Gastroesophageal sphincter (tissue), 3 donors: Measurements from ENCODE around the gene RASSF1.
"Not testable (repeated sequence)": the region's sequence is repeated elsewhere in the genome, so short reads cannot be mapped to it uniquely, and the experiment has no call there.

Experiments
- POLR2AphosphoS5 ChIP-seq: sonication (generic); formaldehyde crosslinking; IDR thresholded peaks from one replicate; pipeline ENCODE4 v1.6.1; 2017; ENCODE audit warnings: antibody characterized with exemption
- TF ChIP-seq, protein P1 (sequence below), 4 experiments: fragments of 200-600 bp in 2 of 4; fragments of 450-650 bp in 2 of 4; sonication (generic) in 1 of 4; IDR thresholded peaks; one replicate each; pipeline ENCODE4 v1.5.1; 2017 to 2019; ENCODE audit warnings: antibody characterized with exemption in 4 of 4, mild to moderate bottlenecking in 2 of 4, moderate library complexity in 2 of 4

DNA sequence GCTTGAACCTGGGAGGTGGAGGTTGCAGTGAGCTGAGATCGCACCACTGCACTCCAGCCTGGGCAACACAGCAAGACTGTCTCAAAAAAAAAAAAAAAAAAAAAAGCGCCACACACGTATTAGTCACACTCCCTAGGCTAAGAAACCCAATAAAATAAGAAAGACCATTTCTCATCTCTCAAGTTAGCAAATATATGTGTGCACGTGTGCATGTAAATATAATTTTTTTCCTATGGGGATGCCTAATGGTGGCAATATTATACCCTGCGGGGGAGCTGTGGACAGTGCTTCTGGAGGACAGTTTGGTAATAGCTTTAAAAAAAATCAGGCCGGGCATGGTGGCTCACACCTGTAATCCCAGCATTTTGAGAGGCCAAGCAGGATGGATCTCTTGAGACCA, 56.5 kb downstream of the RASSF1 start:
- TF ChIP-seq POLR2AphosphoS5, result not testable (repeated sequence)
- TF ChIP-seq, protein P1, sequence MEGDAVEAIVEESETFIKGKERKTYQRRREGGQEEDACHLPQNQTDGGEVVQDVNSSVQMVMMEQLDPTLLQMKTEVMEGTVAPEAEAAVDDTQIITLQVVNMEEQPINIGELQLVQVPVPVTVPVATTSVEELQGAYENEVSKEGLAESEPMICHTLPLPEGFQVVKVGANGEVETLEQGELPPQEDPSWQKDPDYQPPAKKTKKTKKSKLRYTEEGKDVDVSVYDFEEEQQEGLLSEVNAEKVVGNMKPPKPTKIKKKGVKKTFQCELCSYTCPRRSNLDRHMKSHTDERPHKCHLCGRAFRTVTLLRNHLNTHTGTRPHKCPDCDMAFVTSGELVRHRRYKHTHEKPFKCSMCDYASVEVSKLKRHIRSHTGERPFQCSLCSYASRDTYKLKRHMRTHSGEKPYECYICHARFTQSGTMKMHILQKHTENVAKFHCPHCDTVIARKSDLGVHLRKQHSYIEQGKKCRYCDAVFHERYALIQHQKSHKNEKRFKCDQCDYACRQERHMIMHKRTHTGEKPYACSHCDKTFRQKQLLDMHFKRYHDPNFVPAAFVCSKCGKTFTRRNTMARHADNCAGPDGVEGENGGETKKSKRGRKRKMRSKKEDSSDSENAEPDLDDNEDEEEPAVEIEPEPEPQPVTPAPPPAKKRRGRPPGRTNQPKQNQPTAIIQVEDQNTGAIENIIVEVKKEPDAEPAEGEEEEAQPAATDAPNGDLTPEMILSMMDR (IDR thresholded peaks at IDR 0.05), result not testable (repeated sequence)
